ENCODE results near the gene GSTT2.
A peak's percentile ranks its signal among the peaks of the same experiment; 100 is the strongest.
"Not testable (repeated sequence)": the region's sequence is repeated elsewhere in the genome, so short reads cannot be mapped to it uniquely, and the experiment has no call there.

Gene GSTT2

GRCh38 chr22:23974836-23975352 is 5.0 kb upstream of the GSTT2 start:
- DNase-seq: not testable (repeated sequence)

GRCh38 chr22:23977304-23977703 is 2.6 kb upstream of the GSTT2 start:
- not testable (repeated sequence) for DNase-seq

- not testable (repeated sequence) for DNase-seq
Observed at GRCh38 chr22:23980567-23980966, 633 bp downstream of the GSTT2 start.

GRCh38 chr22:23984430-23984829 is 4.5 kb downstream of the GSTT2 start:
- peak; percentile 36 for DNase-seq

GRCh38 chr22:23986089-23986488 is 6.2 kb downstream of the GSTT2 start:
- DNase-seq: not testable (repeated sequence)

GRCh38 chr22:23986538-23987178 is 6.7 kb downstream of the GSTT2 start:
- DNase-seq: not testable (repeated sequence)

GRCh38 chr22:23989583-23990244 is 9.8 kb downstream of the GSTT2 start:
- DNase-seq: not testable (repeated sequence)

GRCh38 chr22:23993080-23993479 is 13.1 kb downstream of the GSTT2 start:
- not testable (repeated sequence) for DNase-seq

GRCh38 chr22:23993581-23994177 is 13.7 kb downstream of the GSTT2 start:
- DNase-seq: not testable (repeated sequence)

GRCh38 chr22:23997092-23997491 is 17.2 kb downstream of the GSTT2 start:
- no peak for DNase-seq

GRCh38 chr22:23999779-24000178 is 19.8 kb downstream of the GSTT2 start:
- DNase-seq: not testable (repeated sequence)

- DNase-seq: no peak
Observed at GRCh38 chr22:24001314-24001713, 21.4 kb downstream of the GSTT2 start.

GRCh38 chr22:24002272-24002671 is 22.3 kb downstream of the GSTT2 start:
- no peak for DNase-seq

- DNase-seq: no peak
Observed at GRCh38 chr22:24002851-24003250, 22.9 kb downstream of the GSTT2 start.

GRCh38 chr22:24003887-24004286 is 24.0 kb downstream of the GSTT2 start:
- no peak for DNase-seq

GRCh38 chr22:24005201-24005600 is 25.3 kb downstream of the GSTT2 start, which contains the start of gene GSTT4:
Gene GSTT4, minus strand, starts transcription at chr22:24005453. Its CDS starts 97 bp downstream, at chr22:24005356.
- peak; percentile 1 for DNase-seq

- no peak for DNase-seq
Observed at GRCh38 chr22:24006207-24006913, 26.4 kb downstream of the GSTT2 start.

- no peak for DNase-seq
Observed at GRCh38 chr22:24006914-24007214, 26.9 kb downstream of the GSTT2 start.

- DNase-seq: no peak
Observed at GRCh38 chr22:24007253-24008021, 27.5 kb downstream of the GSTT2 start.

- no peak for DNase-seq
Observed at GRCh38 chr22:24008022-24008283, 28.0 kb downstream of the GSTT2 start.

GRCh38 chr22:24008381-24009226 is 28.7 kb downstream of the GSTT2 start:
- DNase-seq: no peak
